Upper lobe of left lung (tissue), 6 donors: ENCODE measurements around the gene CPLANE1. TPM values are rescaled to one million over a fixed set of nuclear protein-coding genes. Genes with fewer than 3 reads are reported as not detected.

Source experiments
- ATAC-seq, 2 donors: fragments of 200-7000 bp; cut with Tn5 transposase; one replicate each; pipeline ENCODE4 v1.9.1; 2022; ENCODE audit warnings: mild to moderate bottlenecking in 2 of 2, moderate library complexity in 2 of 2; ENCODE audit not compliant: low FRiP score in 2 of 2
- DNase-seq, 2 donors: peaks; one replicate each; pipeline ENCODE4 v3.0.0-alpha.2; 2019 to 2020
- H3K27ac ChIP-seq, 4 donors: fragments of 200-600 bp; sonication (generic); one replicate each; pipeline ENCODE4 v1.5.1; 2016 to 2019
- H3K27me3 ChIP-seq, 4 donors: fragments of 200-600 bp; sonication (generic); one replicate each; pipeline ENCODE4 v1.5.1; 2017 to 2019
- H3K36me3 ChIP-seq, 4 donors: fragments of 200-600 bp; sonication (generic); one replicate each; pipeline ENCODE4 v1.5.1; 2016 to 2019
- H3K4me1 ChIP-seq, 4 donors: fragments of 200-600 bp; sonication (generic); one replicate each; pipeline ENCODE4 v1.5.1; 2018 to 2019
- H3K4me3 ChIP-seq, 4 donors: fragments of 200-600 bp; sonication (generic); one replicate each; pipeline ENCODE4 v1.5.1; 2017 to 2019; ENCODE audit warnings: mild to moderate bottlenecking in 2 of 4, moderate library complexity in 1 of 4
- H3K9me3 ChIP-seq, 4 donors: fragments of 200-600 bp; sonication (generic); one replicate each; pipeline ENCODE4 v1.5.1; 2018 to 2019
- CTCF ChIP-seq, 6 experiments: fragments of 450-650 bp in 4 of 6; fragments of 200-600 bp in 2 of 6; sonication (generic) in 2 of 6; IDR thresholded peaks; one replicate each; pipeline ENCODE4 v1.5.1; 2016 to 2019; ENCODE audit warnings: antibody characterized with exemption in 6 of 6
- EP300 ChIP-seq, 4 donors: sonication (generic); formaldehyde crosslinking; IDR thresholded peaks; one replicate each; pipeline ENCODE4 v1.5.1; 2017; ENCODE audit warnings: antibody characterized with exemption in 4 of 4, control low read depth in 2 of 4
- POLR2A ChIP-seq, 4 donors: fragments of 450-650 bp; IDR thresholded peaks; one replicate each; pipeline ENCODE4 v1.5.1; 2016 to 2017; ENCODE audit warnings: antibody characterized with exemption in 4 of 4, mild to moderate bottlenecking in 2 of 4
- POLR2AphosphoS5 ChIP-seq, 2 donors: sonication (generic); formaldehyde crosslinking; IDR thresholded peaks; one replicate each; pipeline ENCODE4 v1.5.1; 2017; ENCODE audit warnings: antibody characterized with exemption in 2 of 2
- WGBS, 2 donors: methylation state at CpG; one replicate each; pipeline ENCODE4 v1.1.5; 2017 to 2018; 5-methylcytosine and 5-hydroxymethylcytosine counted together
- total RNA-seq, 6 donors: library from RNA; depleted of rRNA in 4 of 6; stranded (reverse); fragments of >200 nt in 4 of 6; gene quantifications; one replicate each; pipeline versions ENCODE4 v1.1.0 to v1.2.1, GENCODE V29; 2016 to 2021
- donor health status: DM: no; HTN: no; CAD: no; lungs with moderate emphysema.
- donor health status: DM: no; HTN: yes; CAD: no; lungs with severe emphysema.

The CPLANE1 gene
- total RNA-seq, 6 donors from 2014 or later: 15.5 to 58.0 (median 27.5) TPM

DNA sequence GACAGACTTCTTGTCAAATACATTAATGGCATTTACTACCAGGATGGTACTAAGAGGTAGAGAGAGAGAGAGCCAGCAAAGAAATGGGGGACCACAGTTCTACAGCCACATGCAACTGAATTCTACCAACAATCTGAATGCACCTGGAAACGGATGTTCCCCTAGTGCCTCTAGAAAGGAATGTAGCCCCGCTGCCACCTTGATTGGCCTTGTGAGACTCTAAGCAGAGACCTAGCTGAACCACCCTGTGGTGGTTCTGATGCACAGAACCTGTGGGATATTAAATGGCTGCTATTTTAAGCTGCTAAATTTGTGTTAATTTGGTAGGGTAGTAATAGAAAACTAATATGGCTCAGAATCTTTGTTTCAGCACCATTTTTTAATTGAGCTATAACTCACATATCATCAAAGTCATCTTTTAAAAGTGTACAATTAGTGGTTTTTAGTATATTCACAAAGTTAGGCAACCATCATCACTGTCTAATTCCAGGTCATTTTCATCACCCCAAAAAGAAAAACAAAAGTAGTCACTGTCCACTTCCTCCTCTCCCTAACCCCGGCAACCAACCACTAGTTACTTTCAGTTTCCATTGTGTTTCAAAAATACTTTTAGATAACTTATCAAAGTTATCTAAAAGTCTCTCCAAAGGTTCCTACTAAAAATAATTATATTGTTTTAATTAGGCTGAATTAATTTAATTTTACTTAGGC is 51.7 kb downstream of the CPLANE1 start:
- TF ChIP-seq CTCF (IDR thresholded peaks at IDR 0.05): no peak
- TF ChIP-seq POLR2AphosphoS5 (IDR thresholded peaks at IDR 0.05): no peak
- no peak for TF ChIP-seq EP300 (IDR thresholded peaks at IDR 0.05)
- no peak for TF ChIP-seq POLR2A (IDR thresholded peaks at IDR 0.05)
- H3K4me1 ChIP-seq: peaks cover 0 to 5% (median 2%) of the 10 kb centered on the region in 4 donors
- H3K4me3 ChIP-seq: peak overlapping the region in 1 of 4 donors; percentile 18
- H3K9me3 ChIP-seq: no peaks in the 10 kb centered on the region
- no peaks in the 10 kb centered on the region for H3K27me3 ChIP-seq
- ATAC-seq (no peak), DNase-seq (no peak)
- peak overlapping the region in 3 of 4 donors; percentile 5 to 41 (median 33) for H3K27ac ChIP-seq
- peaks cover 0 to 55% (median 22%) of the 10 kb centered on the region in 4 donors for H3K36me3 ChIP-seq
- WGBS, 2 donors: 62 to 74% methylated on average over 3 of the region's 3 CpGs

DNA sequence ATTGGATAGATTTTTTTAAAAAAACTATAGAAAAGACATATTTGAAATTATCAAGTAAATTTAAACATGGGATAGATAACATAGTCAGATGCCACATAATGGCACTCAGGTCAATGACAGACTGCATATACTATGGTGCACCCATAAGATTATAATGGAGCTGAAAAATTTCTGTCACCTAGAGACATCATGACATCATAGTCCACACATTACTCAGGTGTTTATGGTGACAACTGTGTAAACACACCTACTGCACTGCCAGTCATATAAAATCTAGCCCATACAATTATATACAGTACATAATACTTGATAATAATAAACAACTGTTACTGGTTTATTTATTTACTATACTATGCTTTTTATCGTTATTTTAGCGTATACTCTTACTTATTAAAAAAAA is 58.6 kb downstream of the CPLANE1 start:
- WGBS, 2 donors: 97 to 98% methylated on average over 2 of the region's 2 CpGs
- TF ChIP-seq POLR2AphosphoS5 (IDR thresholded peaks at IDR 0.05): no peak
- TF ChIP-seq CTCF (IDR thresholded peaks at IDR 0.05): no peak
- TF ChIP-seq EP300 (IDR thresholded peaks at IDR 0.05): no peak
- TF ChIP-seq POLR2A (IDR thresholded peaks at IDR 0.05): no peak
- Histone ChIP-seq H3K36me3 (peaks cover 0 to 60% (median 25%) of the 10 kb centered on the region in 4 donors), H3K27me3 (no peaks in the 10 kb centered on the region), H3K4me3 (no peak overlapping the region), H3K4me1 (no peaks in the 10 kb centered on the region), H3K9me3 (no peaks in the 10 kb centered on the region), H3K27ac (no peak overlapping the region)
- DNase-seq: no peak
- ATAC-seq: no peak

DNA sequence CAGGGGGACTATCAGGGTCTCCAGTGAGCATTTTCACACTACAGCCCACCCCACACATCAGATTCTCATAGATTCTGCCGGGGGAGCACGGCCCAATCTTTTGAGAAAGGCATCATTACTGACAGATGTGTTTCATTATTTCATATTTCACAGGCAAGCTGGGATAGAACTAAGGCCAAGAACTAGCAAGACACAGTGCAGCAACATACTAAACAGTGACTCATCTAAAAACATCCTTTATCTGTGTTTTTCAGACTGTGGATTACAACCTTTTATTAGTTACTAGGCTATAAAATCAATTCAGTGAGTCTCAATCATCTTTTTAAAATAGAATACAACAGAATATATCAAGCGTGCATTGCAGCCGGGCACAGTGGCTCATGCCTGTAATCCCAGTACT is 59.8 kb downstream of the CPLANE1 start:
- Histone ChIP-seq H3K4me3 (no peak overlapping the region), H3K27ac (no peak overlapping the region), H3K27me3 (no peaks in the 10 kb centered on the region), H3K9me3 (no peaks in the 10 kb centered on the region), H3K36me3 (peaks cover 0 to 59% (median 24%) of the 10 kb centered on the region in 4 donors), H3K4me1 (no peaks in the 10 kb centered on the region)
- no peak for TF ChIP-seq POLR2A (IDR thresholded peaks at IDR 0.05)
- 95 to 99% methylated on average over 4 of the region's 4 CpGs for WGBS, 2 donors
- DNase-seq (no peak), ATAC-seq (no peak)

DNA sequence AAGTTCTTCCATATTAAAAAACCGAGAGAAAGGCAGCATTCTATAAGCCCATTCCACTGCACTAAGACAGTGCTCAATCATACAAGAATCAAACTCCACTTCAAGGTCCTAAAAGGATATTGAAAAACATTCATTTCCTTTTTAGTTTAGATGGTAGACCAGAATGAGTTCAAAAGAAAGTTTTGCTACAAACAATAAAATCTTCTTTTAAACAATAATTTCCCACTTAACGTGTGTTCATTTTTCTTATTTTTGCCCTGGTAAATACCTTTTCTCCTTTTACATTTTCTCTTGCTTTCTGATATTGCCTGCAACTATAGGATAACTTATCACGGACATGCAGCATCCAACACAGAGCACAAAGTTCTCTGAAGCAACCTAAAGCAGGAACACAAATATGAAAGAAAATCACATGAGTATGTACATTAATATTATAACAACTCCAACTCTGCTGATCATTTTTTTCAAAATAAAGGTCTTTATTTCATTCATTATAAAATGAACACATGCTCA is 61.7 kb downstream of the CPLANE1 start:
- TF ChIP-seq POLR2A (IDR thresholded peaks at IDR 0.05) (no peak), POLR2AphosphoS5 (IDR thresholded peaks at IDR 0.05) (no peak), EP300 (IDR thresholded peaks at IDR 0.05) (no peak), CTCF (IDR thresholded peaks at IDR 0.05) (no peak)
- Histone ChIP-seq H3K9me3 (no peaks in the 10 kb centered on the region), H3K4me1 (no peaks in the 10 kb centered on the region), H3K27me3 (no peaks in the 10 kb centered on the region), H3K27ac (no peak overlapping the region), H3K4me3 (no peak overlapping the region), H3K36me3 (peaks cover 0 to 59% (median 24%) of the 10 kb centered on the region in 4 donors)
- no peak for ATAC-seq
- no peak for DNase-seq
- WGBS, 2 donors: 88 to 95% methylated on average over 3 of the region's 3 CpGs

- 88 to 90% methylated on average over 4 of the region's 4 CpGs for WGBS, 2 donors
- no peak overlapping the region for H3K27ac ChIP-seq
- TF ChIP-seq POLR2A (IDR thresholded peaks at IDR 0.05) (no peak), EP300 (IDR thresholded peaks at IDR 0.05) (no peak), CTCF (IDR thresholded peaks at IDR 0.05) (no peak), POLR2AphosphoS5 (IDR thresholded peaks at IDR 0.05) (no peak)
- no peaks in the 10 kb centered on the region for H3K27me3 ChIP-seq
- no peak for DNase-seq
- no peak for ATAC-seq
- no peaks in the 10 kb centered on the region for H3K9me3 ChIP-seq
- H3K36me3 ChIP-seq: peaks cover 0 to 59% (median 24%) of the 10 kb centered on the region in 4 donors
- H3K4me1 ChIP-seq: no peaks in the 10 kb centered on the region
- no peak overlapping the region for H3K4me3 ChIP-seq
Observed at GRCh38 chr5:37184748-37185364, 64.3 kb downstream of the CPLANE1 start.
